ENCODE data around the gene SPEM3.

DNA sequence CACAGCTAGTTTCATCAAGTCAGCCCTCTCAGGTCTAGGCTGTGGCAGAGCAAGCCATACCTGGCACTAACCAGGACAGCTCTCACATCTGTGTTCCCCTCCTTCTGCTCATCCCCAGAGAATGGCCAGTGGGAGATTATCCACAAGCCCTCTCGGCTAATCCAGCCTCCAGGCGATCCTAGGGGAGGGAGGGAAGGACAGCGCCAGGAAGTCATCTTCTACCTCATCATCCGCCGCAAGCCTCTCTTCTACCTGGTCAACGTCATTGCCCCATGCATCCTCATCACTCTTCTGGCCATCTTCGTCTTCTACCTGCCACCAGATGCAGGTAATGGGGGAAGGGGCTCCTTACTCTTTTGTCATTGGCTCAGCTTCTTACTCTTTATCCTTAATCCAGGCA lies 19.8 kb downstream of the SPEM3 start:
- TF ChIP-seq, protein P1, sequence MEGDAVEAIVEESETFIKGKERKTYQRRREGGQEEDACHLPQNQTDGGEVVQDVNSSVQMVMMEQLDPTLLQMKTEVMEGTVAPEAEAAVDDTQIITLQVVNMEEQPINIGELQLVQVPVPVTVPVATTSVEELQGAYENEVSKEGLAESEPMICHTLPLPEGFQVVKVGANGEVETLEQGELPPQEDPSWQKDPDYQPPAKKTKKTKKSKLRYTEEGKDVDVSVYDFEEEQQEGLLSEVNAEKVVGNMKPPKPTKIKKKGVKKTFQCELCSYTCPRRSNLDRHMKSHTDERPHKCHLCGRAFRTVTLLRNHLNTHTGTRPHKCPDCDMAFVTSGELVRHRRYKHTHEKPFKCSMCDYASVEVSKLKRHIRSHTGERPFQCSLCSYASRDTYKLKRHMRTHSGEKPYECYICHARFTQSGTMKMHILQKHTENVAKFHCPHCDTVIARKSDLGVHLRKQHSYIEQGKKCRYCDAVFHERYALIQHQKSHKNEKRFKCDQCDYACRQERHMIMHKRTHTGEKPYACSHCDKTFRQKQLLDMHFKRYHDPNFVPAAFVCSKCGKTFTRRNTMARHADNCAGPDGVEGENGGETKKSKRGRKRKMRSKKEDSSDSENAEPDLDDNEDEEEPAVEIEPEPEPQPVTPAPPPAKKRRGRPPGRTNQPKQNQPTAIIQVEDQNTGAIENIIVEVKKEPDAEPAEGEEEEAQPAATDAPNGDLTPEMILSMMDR (IDR thresholded peaks at IDR 0.05; ENCODE audit: extremely low read depth in 1 of 2, insufficient read depth in 1 of 2, low read depth in 1 of 2, low read length in 2 of 2), result no peak
- TF ChIP-seq POLR2A (IDR thresholded peaks at IDR 0.05; ENCODE audit: low read depth, low read length) (no peak), MAX (IDR thresholded peaks at IDR 0.05; ENCODE audit: insufficient read depth, insufficient read length) (no peak), POLR2AphosphoS5 (IDR thresholded peaks at IDR 0.05; ENCODE audit: insufficient read depth, low read depth, low read length) (no peak)

Data from endothelial cell of umbilical vein (primary cell).